ENCODE measurements around the gene ROBO1. TPM values are rescaled to one million over a fixed set of nuclear protein-coding genes. Genes with fewer than 3 reads are reported as not detected.

ROBO1 gene
- total and polyA plus RNA-seq, 2 donors (not counting 3 experiments of a cell fraction or from before 2014, with no cell fraction given), result 5.9 to 14.2 TPM

DNA sequence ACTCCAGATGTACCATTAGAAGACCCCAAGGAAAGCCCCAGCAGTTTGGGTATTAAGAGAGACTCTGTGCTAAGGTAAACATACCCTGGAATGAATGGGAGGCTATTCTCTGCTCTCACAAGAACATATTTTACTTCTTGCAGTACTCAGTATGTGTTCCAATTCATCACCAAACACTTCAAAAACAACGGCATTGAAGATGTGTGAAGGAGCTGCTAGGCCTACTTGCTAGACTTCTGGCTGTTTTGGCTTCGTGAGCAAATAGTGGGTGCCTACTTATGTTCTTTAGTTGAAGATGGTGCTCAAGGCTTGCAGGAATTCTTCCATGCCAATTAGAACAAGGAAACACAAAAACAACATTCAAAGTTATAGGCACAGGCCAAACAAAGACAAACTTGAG, 514.5 kb downstream of the ROBO1 start:
- no peak for FAIRE-seq
- Histone ChIP-seq H2AFZ (ENCODE audit: low read depth, low read length) (no peak overlapping the region), H3K27me3 (ENCODE audit: control insufficient read depth in 2 of 2, insufficient read depth in 2 of 2, low read length in 2 of 2) (no peaks in the 10 kb centered on the region), H3K4me2 (ENCODE audit: insufficient read depth, low read length) (no peak overlapping the region), H3K79me2 (ENCODE audit: control insufficient read depth, insufficient read depth, low read length) (no peaks in the 10 kb centered on the region), H3K9me3 (replicated peaks; ENCODE audit: control insufficient read depth, insufficient read depth, low read length) (no peaks in the 10 kb centered on the region), H3K4me1 (ENCODE audit: control insufficient read depth, extremely low read depth, insufficient read depth, low read length) (no peaks in the 10 kb centered on the region), H3K27ac (ENCODE audit: insufficient read depth, low read depth, low read length) (no peak overlapping the region), H3K9me1 (replicated peaks; ENCODE audit: control insufficient read depth, extremely low read depth, insufficient read depth, low read length) (no peaks in the 10 kb centered on the region), H3K9ac (replicated peaks; ENCODE audit: extremely low read depth, insufficient read depth, low read length) (no peak overlapping the region), H3K4me3 (replicated peaks in 1 of 3; ENCODE audit: insufficient read depth in 1 of 3, low read depth in 1 of 3, low read length in 3 of 3) (no peak overlapping the region), H4K20me1 (replicated peaks; ENCODE audit: control insufficient read depth, extremely low read depth, insufficient read depth, low read length) (no peaks in the 10 kb centered on the region), H3K36me3 (ENCODE audit: control insufficient read depth in 2 of 2, extremely low read depth in 1 of 2, insufficient read depth in 2 of 2, low read length in 2 of 2) (no peaks in the 10 kb centered on the region)
- BruUV-seq (replicated peaks), result no TSS peak
- intact Hi-C loops (cut with micrococcal nuclease), result no loop called here
- TF ChIP-seq GATA2 (IDR thresholded peaks at IDR 0.05; ENCODE audit: insufficient read depth, insufficient read length, low read depth, low read length) (no peak), FOS (IDR thresholded peaks at IDR 0.05; ENCODE audit: borderline replicate concordance, insufficient read depth, low read length) (no peak)
- TF ChIP-seq, protein P1, sequence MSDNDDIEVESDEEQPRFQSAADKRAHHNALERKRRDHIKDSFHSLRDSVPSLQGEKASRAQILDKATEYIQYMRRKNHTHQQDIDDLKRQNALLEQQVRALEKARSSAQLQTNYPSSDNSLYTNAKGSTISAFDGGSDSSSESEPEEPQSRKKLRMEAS (IDR thresholded peaks at IDR 0.05; ENCODE audit: insufficient read depth, insufficient read length), result no peak
- dilution Hi-C loops (cut with MboI; ENCODE audit: extremely low pct_ligation_motif_present, low sequenced_read_pairs), result no loop called here
- no peak for DNase-seq (ENCODE audit: low read depth, low spot score)
- POLR2A ChIA-PET, result no interaction called here
- CTCF ChIA-PET, result no interaction called here

- Histone ChIP-seq H3K4me2 (ENCODE audit: insufficient read depth, low read length) (no peak overlapping the region), H3K9ac (replicated peaks; ENCODE audit: extremely low read depth, insufficient read depth, low read length) (no peak overlapping the region), H3K4me3 (replicated peaks in 1 of 3; ENCODE audit: insufficient read depth in 1 of 3, low read depth in 1 of 3, low read length in 3 of 3) (no peak overlapping the region), H3K4me1 (ENCODE audit: control insufficient read depth, extremely low read depth, insufficient read depth, low read length) (no peaks in the 10 kb centered on the region), H4K20me1 (replicated peaks; ENCODE audit: control insufficient read depth, extremely low read depth, insufficient read depth, low read length) (no peaks in the 10 kb centered on the region), H3K9me3 (replicated peaks; ENCODE audit: control insufficient read depth, insufficient read depth, low read length) (no peaks in the 10 kb centered on the region), H3K27me3 (ENCODE audit: control insufficient read depth in 2 of 2, insufficient read depth in 2 of 2, low read length in 2 of 2) (no peaks in the 10 kb centered on the region), H3K9me1 (replicated peaks; ENCODE audit: control insufficient read depth, extremely low read depth, insufficient read depth, low read length) (no peaks in the 10 kb centered on the region), H3K36me3 (ENCODE audit: control insufficient read depth in 2 of 2, extremely low read depth in 1 of 2, insufficient read depth in 2 of 2, low read length in 2 of 2) (no peaks in the 10 kb centered on the region), H3K27ac (ENCODE audit: insufficient read depth, low read depth, low read length) (no peak overlapping the region), H2AFZ (ENCODE audit: low read depth, low read length) (no peak overlapping the region), H3K79me2 (ENCODE audit: control insufficient read depth, insufficient read depth, low read length) (no peaks in the 10 kb centered on the region)
- intact Hi-C loops (cut with micrococcal nuclease) (no loop called here), dilution Hi-C loops (cut with MboI; ENCODE audit: extremely low pct_ligation_motif_present, low sequenced_read_pairs) (no loop called here)
- ChIA-PET POLR2A (no interaction called here), CTCF (interaction anchor here (1.0 to 1.1 kb wide), 2 partner anchors 12 to 164 kb away, joined by 3 to 4 read pairs; no protein-coding TSS in a partner anchor)
- DNase-seq (ENCODE audit: low read depth, low spot score) (no peak), FAIRE-seq (no peak)
- TF ChIP-seq POLR2A (IDR thresholded peaks at IDR 0.05; ENCODE audit: low read depth, low read length), result no peak
- TF ChIP-seq GATA2 (IDR thresholded peaks at IDR 0.05; ENCODE audit: insufficient read depth, insufficient read length, low read depth, low read length), result no peak
- no TSS peak for BruUV-seq (replicated peaks)
These were observed 517.1 kb downstream of the ROBO1 start for GRCh38 chr3:79250746-79251145.

Measured in endothelial cell of umbilical vein (primary cell).